ENCODE results near the gene MAPK14.
"Not testable (repeated sequence)": the region's sequence is repeated elsewhere in the genome, so short reads cannot be mapped to it uniquely, and the experiment has no call there.

MAPK14 gene

DNA sequence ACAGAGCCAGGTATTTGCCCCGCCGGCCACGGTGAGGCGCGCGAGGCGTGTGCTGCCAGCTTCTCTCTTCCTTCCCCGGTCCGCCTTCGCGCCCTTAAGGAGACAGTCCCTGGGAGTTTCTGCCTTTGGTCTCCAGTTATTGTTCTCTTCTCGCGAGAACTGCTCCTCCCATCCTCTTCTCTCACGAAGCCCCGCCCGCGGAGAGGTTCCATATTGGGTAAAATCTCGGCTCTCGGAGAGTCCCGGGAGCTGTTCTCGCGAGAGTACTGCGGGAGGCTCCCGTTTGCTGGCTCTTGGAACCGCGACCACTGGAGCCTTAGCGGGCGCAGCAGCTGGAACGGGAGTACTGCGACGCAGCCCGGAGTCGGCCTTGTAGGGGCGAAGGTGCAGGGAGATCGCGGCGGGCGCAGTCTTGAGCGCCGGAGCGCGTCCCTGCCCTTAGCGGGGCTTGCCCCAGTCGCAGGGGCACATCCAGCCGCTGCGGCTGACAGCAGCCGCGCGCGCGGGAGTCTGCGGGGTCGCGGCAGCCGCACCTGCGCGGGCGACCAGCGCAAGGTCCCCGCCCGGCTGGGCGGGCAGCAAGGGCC, at the start of gene MAPK14:
Gene MAPK14 (plus strand): TSS at position 308 of the 587 bp plus-strand sequence. CDS start 350 bp downstream, outside the sequence.
- peak; percentile 97 for DNase-seq (ENCODE audit: low read depth)

DNA sequence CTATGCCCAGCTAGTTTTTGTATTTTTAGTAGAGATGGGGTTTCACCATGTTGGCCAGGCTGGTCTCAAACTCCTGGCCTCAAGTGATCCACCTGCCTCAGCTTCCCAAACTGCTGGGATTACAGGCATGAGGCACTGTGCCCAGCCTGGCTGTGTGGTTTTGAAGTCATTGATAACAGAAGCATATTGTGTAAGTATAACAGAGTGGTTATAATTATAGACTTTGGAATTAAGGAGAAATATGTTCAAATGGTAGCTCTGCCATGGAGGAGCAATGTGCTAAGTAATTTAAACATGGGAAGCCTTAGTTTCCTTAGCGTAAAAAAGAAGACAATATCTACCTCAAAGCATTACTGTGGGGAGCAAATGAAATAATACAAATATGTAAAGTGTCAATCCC, 47.5 kb upstream of the MAPK14 start:
- DNase-seq (ENCODE audit: low read depth): not testable (repeated sequence)

DNA sequence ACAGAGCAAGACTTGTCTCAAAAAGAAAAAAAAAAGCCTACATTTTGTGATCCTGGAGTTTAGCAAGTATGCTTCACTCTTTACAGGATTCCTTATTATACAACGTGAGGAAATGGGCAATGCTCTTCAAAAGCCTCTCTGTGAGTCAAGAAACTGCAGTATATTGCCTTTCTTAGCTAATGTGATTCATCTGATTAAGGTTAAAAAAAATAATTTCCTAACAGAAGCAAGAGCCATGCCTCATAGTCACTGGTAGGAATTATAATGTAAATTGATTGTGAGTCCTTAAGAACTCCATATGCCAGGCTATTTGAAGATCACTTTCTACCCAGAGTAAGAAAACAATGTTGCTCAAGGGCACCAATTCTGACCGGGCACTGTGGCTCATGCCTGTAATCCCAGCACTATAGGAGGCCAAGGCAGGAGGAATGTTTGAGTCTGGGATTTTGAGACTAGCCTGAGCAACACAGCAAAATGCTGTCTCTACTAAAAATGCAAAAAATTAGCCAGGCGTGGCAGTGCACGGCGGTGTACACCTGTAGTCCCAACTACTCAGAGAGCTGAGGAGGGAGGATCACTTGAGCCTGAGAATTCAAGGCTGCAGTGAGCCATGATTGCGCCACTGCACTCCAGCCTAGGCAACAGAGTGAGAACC, 46.5 kb upstream of the MAPK14 start:
- no peak for DNase-seq (ENCODE audit: low read depth)

DNA sequence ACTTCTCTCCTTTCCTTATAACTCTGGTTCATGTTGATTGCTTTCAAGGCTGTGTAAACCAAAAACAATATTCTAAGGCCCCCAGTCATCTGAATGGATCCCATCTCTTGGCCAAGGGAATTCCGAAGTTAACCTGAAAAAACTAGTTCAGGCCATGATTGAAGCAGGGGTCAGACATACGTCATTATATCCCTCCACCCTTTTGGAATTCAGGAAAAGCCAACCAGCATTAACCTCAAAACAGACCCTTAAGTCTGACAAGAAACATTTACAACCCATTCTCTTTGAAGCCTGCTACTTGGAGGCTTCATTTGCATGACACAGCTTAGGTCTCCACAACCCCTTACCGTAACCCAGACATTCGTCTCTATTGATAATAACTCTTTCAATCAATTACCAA, 42.9 kb upstream of the MAPK14 start:
- no peak for DNase-seq (ENCODE audit: low read depth)

DNA sequence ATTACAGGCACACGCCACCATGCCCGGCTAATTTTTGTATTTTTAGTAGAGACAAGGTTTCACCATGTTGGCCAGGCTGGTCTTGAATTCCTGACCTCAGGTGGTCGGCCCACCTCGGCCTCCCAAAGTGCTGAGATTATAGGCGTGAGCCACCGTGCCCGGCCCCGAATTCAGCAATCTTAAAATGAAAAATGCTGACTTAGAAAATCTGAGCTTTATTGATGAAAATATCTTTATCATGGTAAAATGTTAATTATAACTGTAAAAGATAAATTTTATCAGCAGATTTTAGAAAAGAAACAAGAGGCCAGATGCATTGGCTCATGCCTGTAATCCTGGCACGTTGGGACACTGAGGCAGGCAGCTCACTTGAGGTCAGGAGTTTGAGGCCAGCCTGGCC, 39.6 kb upstream of the MAPK14 start:
- DNase-seq (ENCODE audit: low read depth): not testable (repeated sequence)

DNA sequence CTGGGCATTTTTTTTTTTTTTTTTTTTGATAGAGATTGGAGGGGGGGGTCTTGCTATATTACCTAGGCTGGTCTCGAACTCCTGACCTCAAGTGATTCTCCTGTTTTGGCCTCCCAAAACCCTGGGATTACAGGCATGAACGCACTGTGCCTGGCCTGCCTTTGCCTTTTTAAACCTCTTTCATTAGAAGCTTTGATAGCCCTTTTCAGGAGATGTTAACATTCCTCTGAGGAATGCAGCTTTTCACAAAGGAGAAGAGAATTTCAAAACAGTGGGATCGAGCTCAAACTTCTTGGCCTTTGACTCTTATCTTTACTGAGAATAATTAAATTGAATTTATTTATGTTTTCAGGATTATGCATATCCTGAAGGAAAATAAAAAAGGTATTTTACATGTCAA, 34.5 kb upstream of the MAPK14 start:
- no peak for DNase-seq (ENCODE audit: low read depth)

DNA sequence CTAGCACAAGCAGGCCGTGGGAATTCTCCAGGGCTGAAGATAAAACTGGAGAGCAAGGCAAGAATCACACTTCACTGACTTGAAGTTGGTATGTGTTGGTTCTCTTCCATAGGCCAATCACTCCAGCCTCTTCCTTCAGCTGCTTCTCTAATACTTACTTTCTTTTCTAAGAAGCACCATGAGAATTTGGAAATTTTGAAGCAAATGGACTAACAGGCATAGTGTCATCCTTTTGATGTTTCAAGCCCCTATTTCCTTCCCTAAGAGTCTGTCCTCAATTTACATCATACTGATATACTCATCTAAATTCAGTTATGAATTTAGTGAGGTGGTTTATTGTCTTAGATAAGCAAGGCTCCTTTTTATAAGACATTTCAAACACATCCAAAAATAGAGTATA, 27.2 kb upstream of the MAPK14 start:
- no peak for DNase-seq (ENCODE audit: low read depth)

DNA sequence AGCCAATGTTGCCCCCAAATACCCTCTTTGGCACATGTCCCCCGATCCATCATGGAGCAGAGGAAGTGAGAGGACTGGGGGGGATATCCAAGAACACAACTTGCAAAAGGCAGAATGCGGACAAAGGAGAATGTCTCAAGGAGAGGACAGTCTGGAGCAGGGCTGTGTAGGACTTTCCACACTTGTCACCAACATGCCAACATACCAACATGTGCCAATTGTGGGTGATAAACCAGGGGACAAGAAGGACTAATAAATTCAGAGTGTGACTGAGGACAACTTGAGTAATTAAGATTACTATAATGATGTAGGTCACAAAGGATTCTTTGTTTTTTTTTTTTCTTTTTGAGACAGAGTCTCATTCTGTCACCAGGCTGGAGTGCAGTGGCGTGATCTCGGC, 11.9 kb upstream of the MAPK14 start:
- no peak for DNase-seq (ENCODE audit: low read depth)

DNA sequence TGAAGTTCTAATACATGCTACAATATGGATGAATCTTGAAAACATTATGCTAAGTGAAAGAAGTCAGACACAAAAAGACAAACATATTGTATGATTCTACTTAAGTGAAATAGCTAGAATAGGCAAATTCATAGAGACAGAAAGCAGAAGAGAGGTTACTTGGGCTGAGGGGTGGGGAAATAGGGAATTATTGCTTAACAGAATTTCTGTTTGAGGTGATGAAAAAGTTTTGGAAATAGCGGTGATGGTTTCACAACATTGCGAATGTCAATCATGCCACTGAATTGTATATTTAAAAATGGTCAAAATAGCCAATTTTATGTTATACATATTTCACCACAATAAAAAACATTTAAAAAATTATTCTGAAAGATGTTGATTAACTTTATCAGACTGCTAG, 9.3 kb upstream of the MAPK14 start:
- DNase-seq (ENCODE audit: low read depth): no peak

DNA sequence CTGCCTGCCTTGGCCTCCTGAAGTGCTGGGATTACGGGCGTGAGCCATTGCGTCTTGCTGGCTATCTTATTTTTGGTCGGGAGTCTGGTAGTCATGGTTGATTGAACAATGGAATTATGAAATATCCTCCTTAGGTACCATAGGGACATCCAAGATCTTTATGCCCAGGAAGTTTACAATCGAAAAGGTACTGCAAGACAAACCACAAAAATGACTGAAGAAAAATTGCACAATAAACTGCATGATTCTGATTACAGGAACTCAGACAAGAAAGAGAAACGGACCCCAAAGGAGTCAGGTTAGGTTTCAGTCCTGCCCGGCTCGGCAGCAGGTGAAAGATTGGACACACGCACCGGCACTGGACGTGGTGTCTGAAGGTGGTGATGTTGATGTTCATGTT, 8.4 kb upstream of the MAPK14 start:
- no peak for DNase-seq (ENCODE audit: low read depth)

DNA sequence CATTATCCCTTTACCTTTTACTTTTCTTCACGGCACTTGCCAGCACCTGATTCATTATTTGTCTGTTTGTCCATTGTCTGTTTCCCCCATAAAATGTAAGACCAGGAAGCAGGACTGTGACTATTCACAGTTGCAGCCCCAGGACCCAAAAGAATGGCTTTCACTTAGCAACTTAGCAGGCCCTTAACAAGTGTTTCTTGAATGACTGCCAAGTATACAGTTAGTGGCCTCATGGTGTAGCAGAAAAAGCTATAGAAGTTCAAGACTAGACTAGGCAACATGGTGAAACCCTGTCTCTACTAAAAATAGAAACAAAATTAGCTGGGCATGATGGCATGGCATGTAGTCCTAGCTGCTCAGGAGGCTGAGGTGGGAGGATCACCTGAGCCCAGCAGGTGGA, 7.5 kb upstream of the MAPK14 start:
- DNase-seq (ENCODE audit: low read depth): no peak

DNA sequence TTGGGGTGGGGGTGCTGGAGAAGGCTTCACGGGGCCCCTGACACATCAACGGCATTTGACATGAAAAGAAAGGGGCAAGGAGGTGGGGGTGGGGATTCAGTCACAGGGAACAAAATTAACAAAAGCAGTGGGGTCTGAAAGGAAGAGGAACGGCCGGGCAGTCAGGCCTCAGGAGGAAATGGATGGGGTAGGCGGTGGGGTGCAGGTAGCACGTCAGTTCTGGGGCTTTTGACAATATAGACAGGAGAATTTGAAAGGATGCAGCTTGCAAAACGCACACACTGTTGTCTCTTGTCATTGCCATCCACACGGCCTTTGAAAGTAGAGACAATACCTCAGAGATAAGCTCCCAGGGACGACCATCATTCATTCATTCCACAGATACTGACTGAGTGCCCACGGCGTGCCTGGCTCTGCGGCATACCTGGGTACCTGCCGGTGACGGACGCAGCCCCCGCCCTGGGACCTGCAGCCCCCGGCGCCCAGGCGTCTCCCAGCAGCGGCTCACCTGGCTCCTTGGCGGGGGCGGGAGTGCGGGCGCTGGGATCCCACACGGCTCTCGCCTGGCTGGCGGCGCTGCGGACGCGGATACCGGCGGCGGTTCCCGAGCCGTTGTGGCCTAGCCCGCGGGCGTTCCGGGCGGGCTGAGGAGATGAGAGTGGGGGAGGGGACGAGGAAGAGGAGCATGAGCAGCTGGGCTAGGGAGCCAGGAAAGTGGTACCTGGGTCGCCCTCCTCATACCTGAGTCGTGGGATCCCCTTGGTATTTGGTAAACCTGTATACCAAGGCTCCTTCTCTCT, 3.4 kb upstream of the MAPK14 start, which contains the start of gene SLC26A8:
Gene SLC26A8 (minus strand): TSS at position 646 of the 800 bp plus-strand sequence. CDS start 4,934 bp downstream, outside the sequence.
- DNase-seq (ENCODE audit: low read depth): no peak

DNA sequence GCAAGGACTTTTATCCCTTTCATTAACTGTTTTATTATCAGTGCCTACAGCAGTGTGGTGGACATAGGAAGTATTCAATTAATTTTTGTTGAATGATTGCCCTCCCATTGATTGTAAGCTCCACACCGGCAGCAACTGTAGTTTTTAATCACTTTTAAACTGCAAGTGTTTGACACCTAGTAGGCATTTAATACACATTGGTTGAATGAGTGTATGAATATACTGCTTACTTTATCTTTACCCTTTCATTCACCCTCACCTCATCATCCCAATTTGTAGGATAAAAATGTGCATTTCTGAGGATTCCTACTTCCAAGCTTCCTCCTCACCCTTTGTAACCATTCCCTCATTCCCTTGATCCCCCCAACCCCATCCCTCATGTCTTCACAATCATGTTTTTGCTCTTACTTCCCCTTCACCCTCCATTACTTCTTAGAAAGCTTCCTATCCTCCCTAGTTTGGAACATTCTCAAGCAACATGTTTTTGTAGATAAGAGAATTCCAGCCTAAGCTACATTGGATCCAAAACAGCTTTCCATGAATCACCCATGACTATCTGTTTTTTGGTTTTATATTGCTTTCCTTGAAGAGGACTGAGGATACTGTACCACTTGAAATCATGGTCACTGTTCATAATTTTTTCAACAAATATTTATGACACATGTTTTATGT, 2.2 kb upstream of the MAPK14 start:
- DNase-seq (ENCODE audit: low read depth): no peak

DNA sequence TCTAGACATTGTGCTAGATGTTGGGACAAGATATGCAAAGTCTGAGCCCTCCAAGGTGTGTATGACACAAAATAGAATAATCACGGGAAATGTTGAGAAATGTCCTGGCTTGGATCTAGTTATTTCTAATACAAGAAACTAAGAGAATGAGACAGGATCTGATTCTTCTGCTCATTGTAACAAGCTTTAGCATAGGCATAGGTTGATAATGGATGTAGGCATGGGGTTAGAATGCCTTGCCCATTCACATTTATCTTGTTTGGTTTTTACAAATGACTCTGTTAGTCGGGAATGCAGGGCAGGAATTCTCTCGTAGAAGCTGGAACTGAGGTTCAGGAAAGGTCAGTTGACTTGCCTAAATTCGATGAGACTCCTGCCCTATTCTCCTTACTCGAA, 1.7 kb upstream of the MAPK14 start:
- DNase-seq (ENCODE audit: low read depth): no peak

DNA sequence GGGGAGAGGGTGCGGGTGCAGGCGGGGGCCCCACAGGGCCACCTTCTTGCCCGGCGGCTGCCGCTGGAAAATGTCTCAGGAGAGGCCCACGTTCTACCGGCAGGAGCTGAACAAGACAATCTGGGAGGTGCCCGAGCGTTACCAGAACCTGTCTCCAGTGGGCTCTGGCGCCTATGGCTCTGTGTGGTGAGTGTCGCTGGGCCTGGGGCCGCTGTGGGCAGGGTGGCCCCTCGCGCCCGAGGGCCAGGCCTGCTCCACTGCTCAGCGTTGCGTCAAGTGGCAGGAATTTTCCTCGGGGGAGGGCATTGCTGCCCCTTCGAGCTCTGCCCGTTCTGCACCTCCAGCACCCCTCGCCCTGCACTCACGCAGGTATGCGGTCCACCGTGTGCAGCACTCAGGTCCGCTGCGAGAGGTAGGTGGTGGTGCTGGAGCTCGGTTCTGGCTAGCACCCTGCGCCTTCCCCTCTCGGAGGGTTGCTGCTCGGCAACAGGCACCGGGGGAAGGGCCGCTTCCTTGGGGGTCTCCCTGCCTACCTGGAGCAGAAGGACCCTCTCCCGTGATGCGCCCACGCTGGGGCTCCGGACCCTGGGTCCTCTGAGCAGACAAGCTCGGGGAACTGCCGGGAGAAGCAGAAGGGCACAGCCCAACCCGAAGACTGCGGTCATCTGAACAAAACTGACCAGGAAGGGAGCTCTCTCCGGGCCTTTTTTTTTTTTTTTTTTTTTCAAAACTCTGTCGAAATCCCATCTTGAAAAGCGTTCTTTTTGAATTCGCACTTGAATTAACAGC, 674 bp downstream of the MAPK14 start:
- peak; percentile 30 for DNase-seq (ENCODE audit: low read depth)

DNA sequence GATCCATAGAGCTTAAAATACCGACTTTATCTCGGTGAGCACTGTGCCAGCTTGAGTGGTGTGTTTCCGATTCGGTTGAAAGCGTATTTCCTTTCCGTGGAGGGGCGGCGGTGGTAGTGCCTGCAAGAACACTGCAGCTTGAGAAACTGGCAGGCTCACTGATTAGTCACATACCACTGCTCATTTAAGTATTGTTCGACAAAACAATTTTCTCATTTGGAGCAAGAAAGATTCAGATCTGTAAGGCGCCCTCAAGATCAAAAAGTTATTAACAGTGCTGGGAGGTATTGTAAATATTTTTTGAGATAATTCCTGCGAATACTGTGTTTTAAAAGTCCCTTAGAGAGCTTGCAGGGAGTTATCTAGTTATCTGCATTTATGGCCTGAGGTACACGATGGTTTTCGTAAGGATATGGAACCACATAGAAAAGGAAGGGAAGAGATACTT, 1.3 kb downstream of the MAPK14 start:
- DNase-seq (ENCODE audit: low read depth): peak; percentile 70

DNA sequence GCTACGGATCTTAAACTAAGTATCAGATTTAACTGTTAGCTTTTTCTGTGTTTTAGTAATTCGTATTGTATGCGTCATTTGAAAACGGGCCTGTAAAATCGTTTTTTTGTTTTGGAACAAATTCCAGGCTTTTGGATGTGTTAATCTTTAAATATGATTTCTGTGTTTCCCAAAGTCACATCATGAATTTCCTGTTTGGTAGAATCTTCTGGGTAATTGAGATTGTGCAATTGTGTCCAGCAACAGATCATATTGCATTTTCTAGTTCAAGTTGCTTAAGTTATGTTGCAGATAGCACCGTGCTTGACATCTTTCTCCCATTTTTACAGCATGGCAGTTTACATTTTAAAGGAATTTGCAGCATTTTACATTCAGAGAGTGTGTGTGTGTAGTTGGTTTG, 1.9 kb downstream of the MAPK14 start:
- no peak for DNase-seq (ENCODE audit: low read depth)

DNA sequence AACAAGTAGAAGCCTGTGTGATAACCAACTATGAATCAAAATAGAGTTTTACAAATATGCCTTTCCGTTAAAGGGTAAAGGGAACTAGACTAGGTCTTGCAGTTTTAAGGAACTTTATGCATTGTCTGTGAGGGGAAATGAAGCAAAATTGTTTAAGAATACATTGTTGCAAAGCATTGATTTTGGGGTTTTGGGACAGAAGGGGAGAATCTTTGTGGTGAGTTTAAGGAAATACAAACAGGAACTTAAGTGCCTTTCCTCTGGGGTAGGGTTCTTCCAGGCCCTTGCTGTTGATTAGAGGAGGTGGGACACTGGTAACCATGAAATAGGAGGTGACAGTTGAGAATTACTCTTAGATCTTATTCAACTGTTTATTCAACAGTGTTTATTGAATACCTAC, 4.7 kb downstream of the MAPK14 start:
- DNase-seq (ENCODE audit: low read depth): no peak

DNA sequence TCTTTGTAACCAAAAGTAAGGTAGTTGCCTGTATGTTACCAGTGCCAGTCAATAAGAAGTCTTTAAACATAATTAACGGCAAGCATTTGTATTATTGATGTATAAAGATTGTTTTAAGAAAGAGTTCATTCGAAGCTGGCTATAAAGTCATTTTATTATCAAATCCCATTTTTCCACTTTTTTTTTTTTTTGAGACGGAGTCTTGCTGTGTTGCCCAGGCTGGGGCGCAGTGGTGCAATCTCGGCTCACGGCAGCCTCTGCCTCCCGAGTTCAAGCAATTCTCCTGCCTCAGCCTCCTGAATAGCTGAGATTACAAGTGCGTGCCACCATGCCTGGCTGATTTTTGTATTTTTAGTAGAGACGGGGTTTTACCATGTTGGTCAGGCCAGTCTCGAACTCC, 5.5 kb downstream of the MAPK14 start:
- not testable (repeated sequence) for DNase-seq (ENCODE audit: low read depth)

DNA sequence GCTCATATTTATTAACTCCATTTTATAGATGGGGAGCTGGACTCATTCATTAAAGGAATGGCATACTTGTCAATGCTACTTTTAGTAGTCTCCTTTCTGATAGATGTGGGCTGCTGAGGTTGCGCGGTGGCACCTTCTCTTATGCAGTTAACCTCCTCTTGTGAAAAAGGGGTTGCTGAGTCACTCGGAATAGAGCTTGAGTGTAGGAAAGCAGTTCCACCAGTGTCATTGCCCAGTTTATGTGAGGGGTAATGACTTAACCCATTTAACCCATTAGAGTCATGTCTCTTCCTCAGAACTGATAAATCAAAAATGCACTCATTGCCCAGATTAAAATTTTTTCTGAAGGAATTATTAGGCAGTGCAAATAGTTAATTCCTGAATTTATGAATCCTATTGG, 6.3 kb downstream of the MAPK14 start:
- peak; percentile 23 for DNase-seq (ENCODE audit: low read depth)

DNA sequence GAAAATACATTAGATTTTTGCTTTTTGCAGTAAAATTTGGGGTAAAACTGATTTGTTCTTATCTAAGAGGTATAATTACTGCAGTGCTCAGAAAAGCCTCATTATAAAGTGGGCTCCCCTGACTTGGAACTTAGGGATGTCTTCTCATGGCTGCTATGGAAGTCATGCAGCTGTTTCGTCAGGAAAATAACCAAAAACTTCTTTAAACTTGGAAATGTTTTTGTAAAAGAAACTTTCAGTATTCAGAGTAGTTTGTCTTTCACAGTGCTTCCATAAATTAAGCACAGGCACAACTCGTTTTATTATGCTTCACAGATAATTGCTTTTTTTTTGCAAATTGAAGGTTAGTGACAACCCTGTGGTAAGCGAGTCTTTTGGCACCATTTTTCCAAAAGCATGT, 6.8 kb downstream of the MAPK14 start:
- no peak for DNase-seq (ENCODE audit: low read depth)

DNA sequence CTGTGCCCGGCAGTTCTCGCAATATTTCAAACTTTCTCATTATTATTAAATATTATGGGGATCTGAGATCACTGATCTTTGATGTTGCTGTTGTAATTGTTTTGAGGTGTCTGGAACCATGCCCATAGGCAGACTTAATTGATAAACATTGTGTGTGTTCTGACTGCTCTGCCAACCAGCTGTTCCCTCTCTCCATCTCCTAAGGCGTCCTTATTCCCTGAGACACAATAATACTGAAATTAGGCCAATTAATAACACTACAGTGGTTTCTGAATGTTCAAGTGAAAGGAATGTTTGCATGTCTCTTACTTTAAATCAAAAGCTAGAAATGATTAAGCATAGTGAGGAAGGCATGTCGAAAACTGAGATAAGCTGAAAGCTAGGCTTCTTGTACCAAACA, 7.6 kb downstream of the MAPK14 start:
- no peak for DNase-seq (ENCODE audit: low read depth)
